Activated T-cell treated with anti-CD3 and anti-CD28 coated beads for 1 hour (primary cell): Measurements from ENCODE around the gene RNF145.
"Not testable (repeated sequence)": the region's sequence is repeated elsewhere in the genome, so short reads cannot be mapped to it uniquely, and the experiment has no call there.

ENCODE experiments used
- DNase-seq: peaks from one replicate; pipeline ENCODE4 v3.0.0-alpha.2; 2020; ENCODE audit warnings: low read depth

RNF145 gene

GRCh38 chr5:159157552-159157951 lies 51.8 kb downstream of the RNF145 start:
- DNase-seq, result no peak

GRCh38 chr5:159156426-159157238 lies 52.7 kb downstream of the RNF145 start:
- DNase-seq, result no peak

GRCh38 chr5:159155960-159156359 lies 53.4 kb downstream of the RNF145 start:
- no peak for DNase-seq

- no peak for DNase-seq
Measured at GRCh38 chr5:159152876-159153275, 56.5 kb downstream of the RNF145 start.

- DNase-seq, result no peak
Measured at GRCh38 chr5:159149085-159149484, 60.3 kb downstream of the RNF145 start.

GRCh38 chr5:159147976-159148375 lies 61.4 kb downstream of the RNF145 start:
- no peak for DNase-seq

GRCh38 chr5:159146839-159147238 lies 62.5 kb downstream of the RNF145 start:
- DNase-seq, result no peak

- DNase-seq, result not testable (repeated sequence)
Measured at GRCh38 chr5:159145160-159145559, 64.2 kb downstream of the RNF145 start.

GRCh38 chr5:159139802-159140201 lies 69.6 kb downstream of the RNF145 start:
- no peak for DNase-seq

- DNase-seq, result no peak
Measured at GRCh38 chr5:159135896-159136531, 73.3 kb downstream of the RNF145 start.

- DNase-seq, result no peak
Measured at GRCh38 chr5:159133041-159133741, 76.2 kb downstream of the RNF145 start.

- no peak for DNase-seq
Measured at GRCh38 chr5:159132429-159133040, 76.8 kb downstream of the RNF145 start.

- no peak for DNase-seq
Measured at GRCh38 chr5:159131951-159132350, 77.4 kb downstream of the RNF145 start.

- DNase-seq, result no peak
Measured at GRCh38 chr5:159130871-159131270, 78.5 kb downstream of the RNF145 start.

GRCh38 chr5:159128070-159128541 lies 81.2 kb downstream of the RNF145 start:
- DNase-seq, result no peak

- DNase-seq, result no peak
Measured at GRCh38 chr5:159123700-159124099, 85.7 kb downstream of the RNF145 start.

- DNase-seq, result no peak
Measured at GRCh38 chr5:159123189-159123588, 86.2 kb downstream of the RNF145 start.

GRCh38 chr5:159121061-159121460 lies 88.3 kb downstream of the RNF145 start:
- no peak for DNase-seq

- no peak for DNase-seq
Measured at GRCh38 chr5:159120446-159120845, 88.9 kb downstream of the RNF145 start.

- not testable (repeated sequence) for DNase-seq
Measured at GRCh38 chr5:159119842-159120241, 89.5 kb downstream of the RNF145 start.

- not testable (repeated sequence) for DNase-seq
Measured at GRCh38 chr5:159118958-159119659, 90.2 kb downstream of the RNF145 start.

GRCh38 chr5:159113405-159113804 lies 95.9 kb downstream of the RNF145 start:
- no peak for DNase-seq
